Measurements from ENCODE around the gene C8A.

Gene C8A

GRCh38 chr1:56838759-56839158 lies 15.8 kb upstream of the C8A start:
- FAIRE-seq, result no peak

- no peak for FAIRE-seq
Observed at GRCh38 chr1:56843544-56843943, 11.1 kb upstream of the C8A start.

GRCh38 chr1:56844545-56845136 lies 10.0 kb upstream of the C8A start:
- no peak for FAIRE-seq

- FAIRE-seq, result no peak
Observed at GRCh38 chr1:56845343-56845742, 9.3 kb upstream of the C8A start.

GRCh38 chr1:56849750-56850149 lies 4.8 kb upstream of the C8A start:
- FAIRE-seq, result no peak

GRCh38 chr1:56850411-56850810 lies 4.2 kb upstream of the C8A start:
- FAIRE-seq, result no peak

GRCh38 chr1:56850922-56851321 lies 3.7 kb upstream of the C8A start:
- FAIRE-seq, result no peak

- FAIRE-seq, result no peak
Observed at GRCh38 chr1:56852476-56852875, 2.1 kb upstream of the C8A start.

GRCh38 chr1:56855190-56855589 lies 593 bp downstream of the C8A start:
- no peak for FAIRE-seq

- FAIRE-seq, result no peak
Observed at GRCh38 chr1:56856186-56856585, 1.6 kb downstream of the C8A start.

- no peak for FAIRE-seq
Observed at GRCh38 chr1:56859287-56859686, 4.7 kb downstream of the C8A start.

- no peak for FAIRE-seq
Observed at GRCh38 chr1:56863265-56863992, 8.8 kb downstream of the C8A start.

GRCh38 chr1:56864430-56864829 lies 9.8 kb downstream of the C8A start:
- FAIRE-seq, result no peak

- FAIRE-seq, result no peak
Observed at GRCh38 chr1:56866656-56867055, 12.1 kb downstream of the C8A start.

GRCh38 chr1:56867491-56867890 lies 12.9 kb downstream of the C8A start:
- FAIRE-seq, result no peak

GRCh38 chr1:56868761-56869160 lies 14.2 kb downstream of the C8A start:
- no peak for FAIRE-seq

- no peak for FAIRE-seq
Observed at GRCh38 chr1:56872597-56872996, 18.0 kb downstream of the C8A start.

GRCh38 chr1:56873213-56873612 lies 18.6 kb downstream of the C8A start:
- no peak for FAIRE-seq

GRCh38 chr1:56874689-56875088 lies 20.1 kb downstream of the C8A start:
- FAIRE-seq, result no peak

GRCh38 chr1:56877973-56878372 lies 23.4 kb downstream of the C8A start:
- no peak for FAIRE-seq

GRCh38 chr1:56880774-56881173 lies 26.2 kb downstream of the C8A start:
- no peak for FAIRE-seq

- no peak for FAIRE-seq
Observed at GRCh38 chr1:56881417-56881816, 26.8 kb downstream of the C8A start.

- FAIRE-seq, result no peak
Observed at GRCh38 chr1:56890229-56890628, 35.6 kb downstream of the C8A start.

GRCh38 chr1:56894014-56894413 lies 39.4 kb downstream of the C8A start:
- no peak for FAIRE-seq

All from G401.6 (cell line).